OCI-LY1 (cell line): ENCODE results near the gene SERTAD3.

Source experiments
- H2AFZ ChIP-seq: fragments of 200-600 bp; sonication (generic), shearing (Covaris generic); 2 replicates; pipeline ENCODE4 v1.6.0; 2014; ENCODE audit warnings: antibody characterized with exemption, mild to moderate bottlenecking, low read length
- H3F3A ChIP-seq: fragments of 200-600 bp; sonication (generic), shearing (Covaris generic); 2 replicates; pipeline ENCODE4 v1.6.0; 2014; ENCODE audit warnings: mild to moderate bottlenecking, antibody characterized with exemption, low read length, moderate library complexity; ENCODE audit not compliant: insufficient read depth
- H3K27ac ChIP-seq: fragments of 200-600 bp; sonication (generic); 2 replicates; pipeline ENCODE4 v1.5.1; 2014; ENCODE audit warnings: low read length, mixed run types, mild to moderate bottlenecking, low read depth; ENCODE audit not compliant: poor library complexity, severe bottlenecking
- H3K27me3 ChIP-seq: fragments of 200-600 bp; sonication (generic); 2 replicates; pipeline ENCODE4 v1.6.0; 2014; ENCODE audit warnings: antibody characterized with exemption, mild to moderate bottlenecking, low read length, moderate library complexity; ENCODE audit not compliant: insufficient read depth
- H3K36me3 ChIP-seq: fragments of 200-600 bp; sonication (generic); 2 replicates; pipeline ENCODE4 v1.6.1; 2014; ENCODE audit warnings: mild to moderate bottlenecking, antibody characterized with exemption, low read length, moderate library complexity, mixed read lengths; ENCODE audit not compliant: insufficient read depth
- H3K4me1 ChIP-seq: fragments of 200-600 bp; sonication (generic); 2 replicates; pipeline ENCODE4 v1.5.1; 2014; ENCODE audit warnings: mild to moderate bottlenecking, low read length, moderate library complexity; ENCODE audit not compliant: insufficient read depth, severe bottlenecking
- H3K4me2 ChIP-seq: fragments of 200-600 bp; sonication (generic), shearing (Covaris generic); 2 replicates; pipeline ENCODE4 v1.6.1; 2014; ENCODE audit warnings: low read length
- H3K4me3 ChIP-seq: fragments of 200-600 bp; sonication (generic); 2 replicates; pipeline ENCODE4 v1.5.1; 2014; ENCODE audit warnings: low read length, low read depth, mild to moderate bottlenecking, mixed read lengths; ENCODE audit not compliant: poor library complexity, severe bottlenecking
- H3K79me2 ChIP-seq: fragments of 200-600 bp; shearing (Covaris generic); 2 replicates; pipeline ENCODE4 v1.6.1; 2016; ENCODE audit warnings: mixed run types, low read length, mixed read lengths; ENCODE audit not compliant: insufficient read depth
- H3K9ac ChIP-seq: fragments of 200-600 bp; sonication (generic), shearing (Covaris generic); 2 replicates; pipeline ENCODE4 v1.6.1; 2014; ENCODE audit warnings: mild to moderate bottlenecking, low read length, mixed read lengths
- H3K9me2 ChIP-seq: fragments of 200-600 bp; sonication (generic), shearing (Covaris generic); 2 replicates; pipeline ENCODE4 v1.6.1; 2014; ENCODE audit warnings: low read depth, mild to moderate bottlenecking, low read length, mixed read lengths
- H3K9me3 ChIP-seq: fragments of 200-600 bp; shearing (Covaris generic); 2 replicates; pipeline ENCODE4 v1.6.1; 2014; ENCODE audit warnings: low read length, mixed read lengths
- H4K20me1 ChIP-seq: fragments of 200-600 bp; sonication (generic), shearing (Covaris generic); 2 replicates; pipeline ENCODE4 v1.6.0; 2016; ENCODE audit warnings: mild to moderate bottlenecking, low read length; ENCODE audit not compliant: insufficient read depth
- CTCF ChIP-seq: fragments of 200-600 bp; sonication (generic), shearing (Covaris generic); IDR thresholded peaks from 2 replicates; pipeline ENCODE4 v1.5.1; 2017; ENCODE audit warnings: mild to moderate bottlenecking, antibody characterized with exemption, low read length, moderate library complexity, mixed read lengths
- EZH2 ChIP-seq: fragments of 200-600 bp; sonication (generic), shearing (Covaris generic); IDR thresholded peaks from 2 replicates; pipeline ENCODE4 v1.8.0; 2017; ENCODE audit warnings: borderline replicate concordance, mixed run types, mild to moderate bottlenecking, antibody characterized with exemption, low read length, moderate library complexity, mixed read lengths

SERTAD3 gene

GRCh38 chr19:40472516-40472915 is 28.4 kb upstream of the SERTAD3 start:
- Histone ChIP-seq H3K4me2 (no peak overlapping the region), H3K4me3 (no peak overlapping the region), H3K27ac (no peak overlapping the region), H3K36me3 (no peaks in the 10 kb centered on the region), H2AFZ (no peak overlapping the region), H4K20me1 (no peaks in the 10 kb centered on the region), H3K79me2 (no peaks in the 10 kb centered on the region), H3K9me3 (no peaks in the 10 kb centered on the region), H3K27me3 (peaks cover 8% of the 10 kb centered on the region; the same call in 1 of the 2 replicates), H3K4me1 (no peaks in the 10 kb centered on the region), H3K9ac (no peak overlapping the region), H3F3A (no peaks in the 10 kb centered on the region), H3K9me2 (no peaks in the 10 kb centered on the region)
- TF ChIP-seq CTCF (no peak), EZH2 (no peak)

- Histone ChIP-seq H3K4me3 (no peak overlapping the region), H3K9ac (no peak overlapping the region), H3K27me3 (peaks cover 10% of the 10 kb centered on the region; the same call in 1 of the 2 replicates), H3K9me3 (no peaks in the 10 kb centered on the region), H3K79me2 (no peaks in the 10 kb centered on the region), H3K27ac (no peak overlapping the region), H2AFZ (no peak overlapping the region), H3K4me2 (no peak overlapping the region), H3F3A (no peaks in the 10 kb centered on the region), H3K9me2 (no peaks in the 10 kb centered on the region), H3K4me1 (peaks cover 7% of the 10 kb centered on the region), H3K36me3 (no peaks in the 10 kb centered on the region), H4K20me1 (no peaks in the 10 kb centered on the region)
- TF ChIP-seq EZH2 (no peak), CTCF (no peak)
Measured at GRCh38 chr19:40471111-40471510, 27.0 kb upstream of the SERTAD3 start.

GRCh38 chr19:40469011-40469410 is 24.9 kb upstream of the SERTAD3 start:
- no peak overlapping the region for H3K27ac ChIP-seq
- H3K27me3 ChIP-seq = peaks cover 5% of the 10 kb centered on the region; the same call in 1 of the 2 replicates
- H3K9ac ChIP-seq = no peak overlapping the region

More at GRCh38 chr19:40469011-40469410, 24.9 kb upstream of the SERTAD3 start:
- no peak overlapping the region for H3K4me2 ChIP-seq
- H3K79me2 ChIP-seq = no peaks in the 10 kb centered on the region
- H3K9me3 ChIP-seq = no peaks in the 10 kb centered on the region
- H3K36me3 ChIP-seq = no peaks in the 10 kb centered on the region
- H3K4me3 ChIP-seq = no peak overlapping the region
- no peaks in the 10 kb centered on the region for H3K9me2 ChIP-seq
- H3F3A ChIP-seq = no peaks in the 10 kb centered on the region
- H2AFZ ChIP-seq = no peak overlapping the region
- no peaks in the 10 kb centered on the region for H4K20me1 ChIP-seq
- TF ChIP-seq EZH2 (no peak), CTCF (no peak)
- H3K4me1 ChIP-seq = peaks cover 20% of the 10 kb centered on the region
